ENCODE measurements around the gene MYLK.

DNA sequence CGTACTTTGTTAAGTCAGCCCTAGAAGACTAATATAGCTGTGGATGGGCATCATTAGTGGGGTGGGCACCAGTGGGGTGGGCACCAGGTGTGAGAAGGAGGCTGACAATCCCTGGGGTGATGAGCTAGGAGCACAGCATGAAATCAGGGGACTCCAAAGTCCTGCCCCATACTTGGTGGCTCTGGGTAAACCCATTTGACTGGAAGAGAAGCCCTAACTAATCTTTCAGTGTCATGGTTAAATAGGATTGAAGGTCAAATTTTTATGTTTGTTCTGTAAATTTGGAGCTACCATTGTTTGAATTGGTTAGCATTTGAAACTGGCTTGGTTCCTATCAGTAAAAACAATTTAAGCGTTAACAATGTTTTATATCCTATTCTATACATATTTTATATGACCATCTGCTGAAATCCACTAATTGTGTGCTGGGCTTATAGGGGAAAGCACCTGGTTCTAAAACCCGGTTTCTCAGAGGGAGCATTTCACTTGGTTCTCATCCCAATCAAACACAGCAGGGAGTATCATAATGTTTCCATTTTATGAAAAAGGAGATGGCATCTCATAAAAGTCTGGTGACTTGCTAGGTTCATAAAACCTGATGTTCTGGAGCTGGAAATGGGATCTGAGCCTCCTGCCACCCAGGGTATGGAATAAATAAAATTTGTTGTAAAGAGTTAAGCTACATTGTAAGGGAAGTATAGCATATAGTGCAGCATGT lies 211.5 kb downstream of the MYLK start:
- no peak for TF ChIP-seq EZH2 (IDR thresholded peaks at IDR 0.05)
- no peak for TF ChIP-seq POLR2AphosphoS5 (IDR thresholded peaks at IDR 0.05; ENCODE audit: borderline replicate concordance, low read depth, low read length)

All from SK-N-MC (cell line).